Thoracic aorta (tissue), 2 donors: Measurements from ENCODE around the gene PRR36. TPM values are rescaled to one million over a fixed set of nuclear protein-coding genes. Genes with fewer than 3 reads are reported as not detected.

Experiments
- ATAC-seq: fragments of 150-250 bp; one replicate; pipeline ENCODE4 v1.8.0; 2017; ENCODE audit warnings: low read depth; ENCODE audit not compliant: insufficient number of reproducible peaks, low FRiP score
- DNase-seq: peaks from one replicate; pipeline ENCODE4 v3.0.0-alpha.2; 2020; ENCODE audit warnings: low spot score
- H3K27ac ChIP-seq, 2 donors: fragments of 200-600 bp; sonication (generic); 1 replicate in 1 of 2; 2 replicates in 1 of 2; pipeline ENCODE4 v1.5.1; 2016; ENCODE audit warnings: mild to moderate bottlenecking in 2 of 2, moderate library complexity in 2 of 2
- H3K27me3 ChIP-seq: fragments of 200-600 bp; sonication (generic); replicated peaks from 2 replicates; pipeline ENCODE4 v1.6.0; 2016; ENCODE audit warnings: mild to moderate bottlenecking; ENCODE audit not compliant: insufficient read depth
- H3K36me3 ChIP-seq: fragments of 200-600 bp; sonication (generic); one replicate; pipeline ENCODE4 v1.5.1; 2016
- H3K4me1 ChIP-seq, 2 donors: fragments of 200-600 bp; sonication (generic); 1 replicate in 1 of 2; 2 replicates in 1 of 2; pipeline versions ENCODE4 v1.5.1 to v1.6.0; 2016; ENCODE audit warnings: low read depth in 2 of 2, mild to moderate bottlenecking in 1 of 2; ENCODE audit not compliant: control insufficient read depth in 1 of 2
- H3K4me3 ChIP-seq: fragments of 200-600 bp; sonication (generic); 2 replicates; pipeline ENCODE4 v1.5.1; 2016; ENCODE audit warnings: mild to moderate bottlenecking
- H3K9me3 ChIP-seq: fragments of 200-600 bp; sonication (generic); 2 replicates; pipeline ENCODE4 v1.5.1; 2016
- total RNA-seq, 2 donors: library from RNA; depleted of rRNA; stranded (reverse); fragments of >200 nt; gene quantifications; one replicate each; pipeline versions ENCODE4 v1.1.0 to v1.2.3, GENCODE V29; 2016
- TF ChIP-seq, protein P1 (sequence below): fragments of 200-600 bp; sonication (generic); IDR thresholded peaks from one replicate; pipeline ENCODE4 v1.5.1; 2019; ENCODE audit warnings: antibody characterized with exemption

PRR36 gene
- total RNA-seq, 2 donors from 2014 or later, result not detected

DNA sequence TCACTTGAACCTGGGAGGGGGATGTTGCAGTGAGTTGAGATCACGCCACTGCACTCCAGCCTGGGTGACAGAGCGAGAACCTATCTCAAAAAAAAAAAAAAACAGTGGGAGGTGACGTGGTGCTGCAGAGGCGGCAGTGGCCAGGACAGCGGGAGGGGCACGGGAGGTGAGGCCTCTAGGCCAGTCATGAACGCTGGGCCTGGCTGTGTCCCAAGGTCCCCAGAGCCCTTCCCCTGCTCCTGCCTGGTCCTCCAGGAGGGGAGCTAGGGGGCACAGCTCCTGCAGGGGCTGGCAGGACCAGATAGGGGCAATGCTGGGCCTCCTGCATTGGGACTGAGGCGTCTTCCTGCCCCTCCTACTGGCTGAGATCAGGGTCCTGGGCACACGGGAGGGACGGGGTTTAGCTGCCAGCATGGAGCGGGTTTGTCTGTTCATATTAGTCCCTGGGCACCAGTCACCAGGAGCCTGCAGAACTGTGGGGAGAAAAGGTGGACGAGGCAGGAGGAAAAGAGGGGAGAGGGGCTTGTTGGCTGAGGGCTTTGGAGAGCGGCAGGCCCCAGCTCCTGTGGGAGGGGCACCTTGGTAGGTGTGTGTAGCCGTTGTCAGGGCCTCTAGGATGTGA, 34.0 kb upstream of the PRR36 start:
- DNase-seq (no peak), ATAC-seq (no peak)
- TF ChIP-seq, protein P1, sequence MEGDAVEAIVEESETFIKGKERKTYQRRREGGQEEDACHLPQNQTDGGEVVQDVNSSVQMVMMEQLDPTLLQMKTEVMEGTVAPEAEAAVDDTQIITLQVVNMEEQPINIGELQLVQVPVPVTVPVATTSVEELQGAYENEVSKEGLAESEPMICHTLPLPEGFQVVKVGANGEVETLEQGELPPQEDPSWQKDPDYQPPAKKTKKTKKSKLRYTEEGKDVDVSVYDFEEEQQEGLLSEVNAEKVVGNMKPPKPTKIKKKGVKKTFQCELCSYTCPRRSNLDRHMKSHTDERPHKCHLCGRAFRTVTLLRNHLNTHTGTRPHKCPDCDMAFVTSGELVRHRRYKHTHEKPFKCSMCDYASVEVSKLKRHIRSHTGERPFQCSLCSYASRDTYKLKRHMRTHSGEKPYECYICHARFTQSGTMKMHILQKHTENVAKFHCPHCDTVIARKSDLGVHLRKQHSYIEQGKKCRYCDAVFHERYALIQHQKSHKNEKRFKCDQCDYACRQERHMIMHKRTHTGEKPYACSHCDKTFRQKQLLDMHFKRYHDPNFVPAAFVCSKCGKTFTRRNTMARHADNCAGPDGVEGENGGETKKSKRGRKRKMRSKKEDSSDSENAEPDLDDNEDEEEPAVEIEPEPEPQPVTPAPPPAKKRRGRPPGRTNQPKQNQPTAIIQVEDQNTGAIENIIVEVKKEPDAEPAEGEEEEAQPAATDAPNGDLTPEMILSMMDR, result no peak
- no peak overlapping the region for H3K4me3 ChIP-seq
- no peaks in the 10 kb centered on the region for H3K9me3 ChIP-seq
- H3K36me3 ChIP-seq, result peaks cover 34% of the 10 kb centered on the region
- no peak overlapping the region for H3K27ac ChIP-seq
- peaks cover 13 to 34% of the 10 kb centered on the region in 2 donors for H3K4me1 ChIP-seq
- H3K27me3 ChIP-seq, result no peaks in the 10 kb centered on the region

DNA sequence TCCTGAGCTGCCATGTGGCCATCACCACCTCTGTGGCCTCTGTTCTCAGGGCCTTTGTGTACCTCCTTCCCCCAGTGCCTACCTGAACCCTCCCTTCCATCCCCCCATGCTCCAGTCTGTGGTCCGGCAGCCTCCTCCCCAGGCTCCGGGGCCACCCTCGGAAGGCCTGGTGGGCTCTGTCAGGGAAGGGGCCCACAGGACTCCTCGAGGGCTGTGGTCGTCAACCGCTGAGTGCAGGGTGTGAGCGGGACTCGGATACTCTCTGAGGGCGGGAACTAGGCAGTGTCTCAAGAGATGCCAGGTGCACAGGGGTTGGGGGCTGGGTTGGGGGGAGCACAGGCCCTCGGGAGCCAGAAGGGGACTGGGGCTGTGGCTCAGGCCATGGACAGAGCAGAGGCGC, 33.4 kb upstream of the PRR36 start:
- H3K9me3 ChIP-seq, result no peaks in the 10 kb centered on the region
- no peak for ATAC-seq
- DNase-seq, result no peak
- TF ChIP-seq, protein P1, result no peak
- no peak overlapping the region for H3K27ac ChIP-seq
- H3K4me3 ChIP-seq, result no peak overlapping the region
- H3K36me3 ChIP-seq, result peaks cover 29% of the 10 kb centered on the region
- no peaks in the 10 kb centered on the region for H3K27me3 ChIP-seq
- H3K4me1 ChIP-seq, result peaks cover 18 to 41% of the 10 kb centered on the region in 2 donors

DNA sequence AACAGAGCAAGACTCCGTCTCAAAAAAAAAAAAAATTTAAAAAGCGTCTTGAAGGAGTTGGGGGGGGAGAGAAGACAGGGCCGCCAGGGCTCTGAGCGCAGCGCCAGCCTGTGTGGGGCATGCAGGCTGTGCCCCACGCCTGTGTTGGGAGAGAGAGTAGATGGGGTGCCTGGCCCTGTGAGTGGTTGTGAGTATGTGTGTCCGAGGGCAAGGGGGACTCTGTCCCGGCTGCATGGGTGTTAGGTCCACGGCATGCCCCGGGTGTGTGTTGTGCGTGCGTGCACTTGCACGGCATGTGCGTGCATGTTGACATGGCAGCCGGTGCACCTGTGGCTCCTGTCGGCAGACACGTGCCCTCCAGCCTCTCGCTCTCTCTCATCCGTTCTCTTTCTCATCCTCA, 32.9 kb upstream of the PRR36 start:
- peaks cover 18 to 43% of the 10 kb centered on the region in 2 donors for H3K4me1 ChIP-seq
- DNase-seq (no peak), ATAC-seq (no peak)
- H3K4me3 ChIP-seq, result no peak overlapping the region
- peaks cover 26% of the 10 kb centered on the region for H3K36me3 ChIP-seq
- no peaks in the 10 kb centered on the region for H3K27me3 ChIP-seq
- no peaks in the 10 kb centered on the region for H3K9me3 ChIP-seq
- TF ChIP-seq, protein P1, result no peak
- no peak overlapping the region for H3K27ac ChIP-seq

DNA sequence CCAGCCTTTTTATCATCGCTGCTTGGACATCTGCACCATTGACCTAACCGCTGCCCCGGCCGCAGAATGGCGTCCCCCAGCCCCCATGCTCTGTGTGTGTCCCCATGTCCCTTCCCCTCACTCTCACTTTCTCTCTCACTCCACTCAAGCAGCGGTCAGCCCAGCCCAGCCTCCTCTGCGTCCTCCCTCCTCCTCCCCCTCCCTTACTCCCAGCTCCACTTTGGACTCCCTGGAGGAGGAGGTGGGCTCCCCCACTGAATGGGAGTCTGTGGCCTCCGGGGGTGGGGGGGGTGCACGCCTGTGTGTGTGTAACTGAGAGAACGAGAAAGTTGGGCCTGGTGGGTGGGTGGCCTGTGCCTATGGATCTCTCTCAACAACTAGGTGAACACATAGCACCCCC, 31.7 kb upstream of the PRR36 start:
- TF ChIP-seq, protein P1, result no peak
- no peak overlapping the region for H3K27ac ChIP-seq
- DNase-seq (no peak), ATAC-seq (no peak)
- no peaks in the 10 kb centered on the region for H3K9me3 ChIP-seq
- no peaks in the 10 kb centered on the region for H3K27me3 ChIP-seq
- H3K4me1 ChIP-seq, result peaks cover 18 to 43% of the 10 kb centered on the region in 2 donors
- H3K36me3 ChIP-seq, result peaks cover 14% of the 10 kb centered on the region
- no peak overlapping the region for H3K4me3 ChIP-seq

DNA sequence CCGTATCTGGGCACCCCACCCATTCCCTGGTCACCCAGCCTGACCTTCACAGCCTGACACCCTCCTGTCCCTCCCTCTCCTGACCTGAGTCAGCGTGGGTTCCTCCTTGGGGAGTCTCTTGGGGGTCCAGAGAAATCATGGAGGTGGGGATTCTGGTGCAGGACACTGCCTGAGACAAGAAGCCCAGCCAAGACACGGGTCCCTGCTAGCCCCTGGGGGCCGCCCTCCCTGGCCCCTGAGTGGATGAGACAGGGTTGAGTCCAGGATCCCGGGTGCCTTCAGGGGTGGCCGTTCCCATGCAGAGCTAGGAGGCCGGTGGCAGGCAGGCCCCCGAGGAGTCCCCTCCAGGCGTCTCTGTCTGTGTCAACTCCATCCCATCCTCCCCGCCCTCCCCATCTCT, 31.1 kb upstream of the PRR36 start:
- DNase-seq (no peak), ATAC-seq (no peak)
- Histone ChIP-seq H3K9me3 (no peaks in the 10 kb centered on the region), H3K36me3 (peaks cover 8% of the 10 kb centered on the region), H3K27me3 (no peaks in the 10 kb centered on the region), H3K4me3 (peak overlapping the region; percentile 76), H3K4me1 (peaks cover 18 to 43% of the 10 kb centered on the region in 2 donors), H3K27ac (no peak overlapping the region)
- TF ChIP-seq, protein P1, result no peak
